Prostate gland (tissue), 2 donors: ENCODE results near the gene CACNA1B. TPM values are rescaled to one million over a fixed set of nuclear protein-coding genes. Genes with fewer than 3 reads are reported as not detected.

Experiments
- DNase-seq: peaks from one replicate; pipeline ENCODE4 v3.0.0-alpha.2; 2019; ENCODE audit warnings: low spot score
- H3K27ac ChIP-seq, 2 donors: fragments of 200-600 bp; sonication (generic); 2 replicates each; pipeline ENCODE4 v1.5.1; 2017 to 2019
- H3K27me3 ChIP-seq: fragments of 200-600 bp; sonication (generic); replicated peaks from 2 replicates; pipeline ENCODE4 v1.5.1; 2019; ENCODE audit not compliant: insufficient read depth
- H3K36me3 ChIP-seq, 2 donors: fragments of 200-600 bp; sonication (generic); 1 replicate in 1 of 2; 2 replicates in 1 of 2; pipeline versions ENCODE4 v1.5.1 to v1.8.1; 2017 to 2019
- H3K4me1 ChIP-seq: fragments of 200-600 bp; sonication (generic); replicated peaks from 2 replicates; pipeline ENCODE4 v1.5.1; 2019
- H3K4me3 ChIP-seq, 2 donors: fragments of 200-600 bp; sonication (generic); 2 replicates each; pipeline ENCODE4 v1.5.1; 2017 to 2019
- H3K9me3 ChIP-seq: fragments of 200-600 bp; sonication (generic); 2 replicates; pipeline ENCODE4 v1.5.1; 2017
- CTCF ChIP-seq, 4 experiments: fragments of 200-600 bp in 2 of 4; fragments of 450-650 bp in 2 of 4; sonication (generic) in 2 of 4; IDR thresholded peaks; 1 replicate in 3 of 4; 2 replicates in 1 of 4; pipeline ENCODE4 v1.5.1; 2016 to 2019; ENCODE audit warnings: antibody characterized with exemption in 4 of 4, mild to moderate bottlenecking in 2 of 4, moderate library complexity in 2 of 4
- POLR2A ChIP-seq: fragments of 450-650 bp; IDR thresholded peaks from one replicate; pipeline ENCODE4 v1.6.1; 2016; ENCODE audit warnings: antibody characterized with exemption, mild to moderate bottlenecking
- POLR2AphosphoS5 ChIP-seq: sonication (generic); formaldehyde crosslinking; IDR thresholded peaks from one replicate; pipeline ENCODE4 v1.6.1; 2017; ENCODE audit warnings: antibody characterized with exemption
- WGBS: methylation state at CpG from one replicate; pipeline ENCODE4 v1.1.5; 2018; 5-methylcytosine and 5-hydroxymethylcytosine counted together
- intact Hi-C: fragments of 100-400 bp; cut with DNase I; formaldehyde crosslinking; loops from one replicate; pipeline ENCODE4 v1.14.2; 2022
- total RNA-seq, 2 donors: library from RNA; depleted of rRNA; stranded (reverse); fragments of >200 nt; gene quantifications; one replicate each; pipeline ENCODE4 v1.1.0, GENCODE V29; 2016

Gene CACNA1B
- total RNA-seq, 2 donors from 2014 or later = 0.36 to 6.0 TPM

GRCh38 chr9:137949260-137949659 lies 71.7 kb downstream of the CACNA1B start:
- H3K4me3 ChIP-seq = no peak overlapping the region
- 90% methylated on average over 8 of the region's 8 CpGs for WGBS
- no peak for DNase-seq
- H3K27ac ChIP-seq = no peak overlapping the region
- no peaks in the 10 kb centered on the region for H3K9me3 ChIP-seq
- TF ChIP-seq CTCF (IDR thresholded peaks at IDR 0.05) (no peak), POLR2A (no peak)
- no peaks in the 10 kb centered on the region for H3K36me3 ChIP-seq
- intact Hi-C loops = no loop called here
- H3K4me1 ChIP-seq = no peaks in the 10 kb centered on the region
- no peaks in the 10 kb centered on the region for H3K27me3 ChIP-seq

- H3K4me3 ChIP-seq = no peak overlapping the region
- DNase-seq = no peak
Measured at GRCh38 chr9:137951107-137951506, 73.5 kb downstream of the CACNA1B start.

GRCh38 chr9:137951597-137952490 lies 74.3 kb downstream of the CACNA1B start:
- intact Hi-C loops = no loop called here

More at GRCh38 chr9:137951107-137951506, 73.5 kb downstream of the CACNA1B start:
- H3K9me3 ChIP-seq = no peaks in the 10 kb centered on the region
- intact Hi-C loops = no loop called here
- H3K27me3 ChIP-seq = no peaks in the 10 kb centered on the region
- no peaks in the 10 kb centered on the region for H3K4me1 ChIP-seq
- TF ChIP-seq CTCF (IDR thresholded peaks at IDR 0.05) (no peak), POLR2A (no peak), POLR2AphosphoS5 (no peak)
- H3K27ac ChIP-seq = no peak overlapping the region
- H3K36me3 ChIP-seq = no peaks in the 10 kb centered on the region
- 66% methylated on average over 8 of the region's 8 CpGs for WGBS

GRCh38 chr9:137952976-137953666 lies 75.5 kb downstream of the CACNA1B start:
- 89% methylated on average over 12 of the region's 12 CpGs for WGBS
- TF ChIP-seq POLR2A (no peak), CTCF (IDR thresholded peaks at IDR 0.05) (no peak), POLR2AphosphoS5 (no peak)

More at GRCh38 chr9:137951597-137952490, 74.3 kb downstream of the CACNA1B start:
- no peak for DNase-seq
- Histone ChIP-seq H3K9me3 (no peaks in the 10 kb centered on the region), H3K4me1 (no peaks in the 10 kb centered on the region), H3K27ac (no peak overlapping the region), H3K4me3 (no peak overlapping the region), H3K27me3 (no peaks in the 10 kb centered on the region), H3K36me3 (no peaks in the 10 kb centered on the region)
- WGBS = 90% methylated on average over 12 of the region's 12 CpGs
- TF ChIP-seq CTCF (IDR thresholded peaks at IDR 0.05) (no peak), POLR2A (no peak), POLR2AphosphoS5 (no peak)

More at GRCh38 chr9:137952976-137953666, 75.5 kb downstream of the CACNA1B start:
- DNase-seq = no peak
- Histone ChIP-seq H3K27ac (no peak overlapping the region), H3K27me3 (no peaks in the 10 kb centered on the region), H3K36me3 (no peaks in the 10 kb centered on the region), H3K9me3 (no peaks in the 10 kb centered on the region), H3K4me3 (no peak overlapping the region), H3K4me1 (no peaks in the 10 kb centered on the region)
- intact Hi-C loops = no loop called here
